GM12874 (cell line): ENCODE measurements around the gene SLIT3.

ENCODE experiments used
- TF ChIP-seq, protein P1 (sequence below): IDR thresholded peaks from 2 replicates; pipeline ENCODE4 v1.5.1; 2011; ENCODE audit warnings: low read depth, mild to moderate bottlenecking, control low read depth, low read length, moderate library complexity; ENCODE audit not compliant: insufficient read depth

Gene SLIT3

DNA sequence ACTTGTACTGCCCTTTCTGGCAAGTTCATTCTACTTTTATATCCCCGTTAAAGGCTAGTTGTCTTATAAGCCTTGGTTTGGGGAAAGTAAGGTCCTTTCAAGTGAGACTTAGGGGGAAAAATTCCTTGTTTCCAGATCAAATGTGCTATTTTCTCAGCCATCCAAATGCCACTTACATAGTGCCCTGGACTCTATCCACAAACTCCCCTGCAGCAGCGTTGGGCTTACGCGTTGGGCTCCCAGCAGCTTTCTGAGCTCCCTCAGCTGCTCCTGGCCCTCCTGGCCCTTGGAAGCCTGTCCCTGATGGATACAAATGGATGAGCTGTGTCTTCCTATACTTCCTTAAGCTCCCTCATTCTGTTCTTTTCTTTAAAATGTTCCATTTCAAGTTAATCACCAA, 442.6 kb downstream of the SLIT3 start:
- TF ChIP-seq, protein P1, sequence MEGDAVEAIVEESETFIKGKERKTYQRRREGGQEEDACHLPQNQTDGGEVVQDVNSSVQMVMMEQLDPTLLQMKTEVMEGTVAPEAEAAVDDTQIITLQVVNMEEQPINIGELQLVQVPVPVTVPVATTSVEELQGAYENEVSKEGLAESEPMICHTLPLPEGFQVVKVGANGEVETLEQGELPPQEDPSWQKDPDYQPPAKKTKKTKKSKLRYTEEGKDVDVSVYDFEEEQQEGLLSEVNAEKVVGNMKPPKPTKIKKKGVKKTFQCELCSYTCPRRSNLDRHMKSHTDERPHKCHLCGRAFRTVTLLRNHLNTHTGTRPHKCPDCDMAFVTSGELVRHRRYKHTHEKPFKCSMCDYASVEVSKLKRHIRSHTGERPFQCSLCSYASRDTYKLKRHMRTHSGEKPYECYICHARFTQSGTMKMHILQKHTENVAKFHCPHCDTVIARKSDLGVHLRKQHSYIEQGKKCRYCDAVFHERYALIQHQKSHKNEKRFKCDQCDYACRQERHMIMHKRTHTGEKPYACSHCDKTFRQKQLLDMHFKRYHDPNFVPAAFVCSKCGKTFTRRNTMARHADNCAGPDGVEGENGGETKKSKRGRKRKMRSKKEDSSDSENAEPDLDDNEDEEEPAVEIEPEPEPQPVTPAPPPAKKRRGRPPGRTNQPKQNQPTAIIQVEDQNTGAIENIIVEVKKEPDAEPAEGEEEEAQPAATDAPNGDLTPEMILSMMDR, result no peak

DNA sequence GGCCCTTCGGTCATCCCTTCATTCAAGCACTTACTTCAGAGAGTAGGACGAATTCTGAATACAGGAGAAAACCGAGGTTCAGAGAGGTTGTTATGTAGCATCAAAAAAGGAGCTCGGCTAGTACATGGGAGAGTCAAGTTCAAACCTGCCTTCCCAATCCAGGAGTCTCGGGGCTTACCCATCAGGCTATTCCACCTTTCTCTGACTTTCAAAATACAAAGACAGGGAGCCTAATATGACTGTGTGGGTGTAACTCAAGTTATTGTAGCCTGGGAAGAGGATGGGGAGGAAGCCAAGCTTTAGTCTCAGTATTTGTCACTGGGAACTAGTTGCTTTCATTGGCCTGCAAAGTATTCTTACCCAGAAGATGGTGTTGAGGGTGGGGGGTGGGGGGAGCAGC, 447.0 kb downstream of the SLIT3 start:
- TF ChIP-seq, protein P1, result no peak

DNA sequence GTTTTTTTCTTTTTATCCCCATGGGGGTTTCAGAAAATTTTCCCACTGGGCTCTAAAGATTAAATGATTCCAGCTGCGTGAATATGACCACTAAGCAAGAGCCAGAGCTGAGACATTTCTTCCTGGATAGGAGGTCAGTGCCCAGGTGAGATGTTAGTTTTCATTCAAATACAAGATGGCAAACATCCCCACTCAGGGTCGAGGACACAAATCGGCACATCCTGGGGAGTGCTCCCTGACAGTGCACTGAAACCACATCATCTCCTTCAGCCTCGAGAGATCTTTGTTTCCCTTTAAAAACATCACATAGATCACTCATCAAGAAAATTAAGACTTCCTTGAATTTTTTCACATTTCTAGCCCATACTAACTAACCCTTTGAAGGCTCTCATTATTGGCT, 448.6 kb downstream of the SLIT3 start:
- TF ChIP-seq, protein P1, result no peak

DNA sequence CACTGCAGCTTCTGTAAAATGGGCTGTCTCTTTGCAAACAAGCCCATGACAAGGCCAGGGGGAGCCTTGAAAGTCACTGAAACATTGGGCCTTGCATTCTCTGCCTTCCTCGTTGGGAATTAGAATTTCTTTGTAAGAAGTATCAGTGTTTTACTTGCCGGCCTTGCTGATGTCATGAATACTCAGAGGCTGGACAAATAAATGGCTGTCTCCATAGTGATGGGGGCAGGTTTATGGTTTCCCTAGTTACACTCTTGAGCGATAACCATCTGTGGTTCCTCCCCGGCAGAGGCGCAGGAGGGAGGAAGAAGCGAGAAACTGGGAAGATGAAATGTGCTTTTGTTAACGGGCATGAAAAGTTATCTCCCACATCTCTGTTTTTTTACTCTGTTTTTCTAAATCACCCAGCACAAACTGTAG, 449.0 kb downstream of the SLIT3 start:
- TF ChIP-seq, protein P1, result no peak

DNA sequence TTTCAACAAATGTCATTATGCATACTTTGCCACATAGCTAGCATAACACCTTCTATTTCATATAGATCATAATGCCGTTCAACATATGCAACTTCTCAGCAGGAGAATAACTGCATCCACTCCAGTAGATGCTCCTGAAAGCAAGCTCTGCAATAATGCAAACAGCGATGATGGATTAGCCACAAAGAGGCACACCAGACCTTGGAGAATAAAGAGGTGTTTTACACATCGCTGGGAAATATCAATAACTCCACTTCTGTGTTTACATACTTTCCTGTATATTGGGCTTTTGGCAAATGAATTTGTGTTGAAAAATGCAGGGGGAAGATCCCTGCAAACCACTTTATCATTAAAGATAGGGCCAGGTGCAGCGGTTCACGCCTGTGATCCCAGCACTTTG, 450.3 kb downstream of the SLIT3 start:
- TF ChIP-seq, protein P1, result no peak

DNA sequence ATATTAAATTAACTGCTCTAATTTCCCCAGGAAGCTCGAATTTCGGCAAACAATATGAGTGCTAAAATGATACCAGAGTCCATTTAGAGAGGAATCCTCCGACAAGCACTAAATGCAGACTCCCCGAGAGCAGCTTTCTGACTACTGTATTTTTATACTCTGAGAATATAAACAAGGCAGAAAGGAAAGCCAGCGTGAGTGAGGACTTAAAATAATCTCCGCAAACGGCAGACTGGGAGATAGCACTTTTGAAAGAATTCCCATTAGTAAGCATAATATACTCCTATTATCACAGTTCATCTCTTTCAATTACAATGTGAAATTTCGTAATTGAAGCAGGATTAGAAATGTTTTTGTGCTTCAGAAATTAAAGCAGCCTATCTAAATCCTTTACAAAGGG, 452.4 kb downstream of the SLIT3 start:
- TF ChIP-seq, protein P1, result no peak

DNA sequence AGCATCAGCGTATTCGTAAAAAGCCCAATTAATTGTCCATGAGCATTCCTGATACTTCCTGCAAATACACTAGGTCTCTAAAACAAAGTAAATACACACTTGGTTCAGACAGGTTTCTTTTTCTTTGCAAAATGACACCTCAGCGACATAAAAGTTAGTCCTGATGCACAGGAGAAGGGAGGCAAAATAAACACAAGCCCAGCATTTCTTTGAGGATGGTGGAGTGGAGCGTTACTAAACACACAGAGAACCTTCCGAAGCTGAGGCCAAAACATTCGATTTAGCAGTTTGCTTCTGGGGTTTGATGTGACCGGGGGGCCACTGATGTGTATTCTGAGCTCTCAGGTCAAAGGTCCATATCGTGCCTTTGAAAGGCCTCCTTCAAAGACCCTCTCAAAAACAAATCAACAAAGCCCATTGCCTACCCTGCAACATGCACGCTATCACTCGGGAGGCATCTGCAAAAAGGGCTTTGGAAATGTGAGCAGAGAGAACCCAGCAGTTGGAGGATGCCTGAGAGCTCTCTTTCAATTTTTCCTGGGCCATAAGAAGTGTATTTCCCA, 453.3 kb downstream of the SLIT3 start:
- TF ChIP-seq, protein P1, result no peak

DNA sequence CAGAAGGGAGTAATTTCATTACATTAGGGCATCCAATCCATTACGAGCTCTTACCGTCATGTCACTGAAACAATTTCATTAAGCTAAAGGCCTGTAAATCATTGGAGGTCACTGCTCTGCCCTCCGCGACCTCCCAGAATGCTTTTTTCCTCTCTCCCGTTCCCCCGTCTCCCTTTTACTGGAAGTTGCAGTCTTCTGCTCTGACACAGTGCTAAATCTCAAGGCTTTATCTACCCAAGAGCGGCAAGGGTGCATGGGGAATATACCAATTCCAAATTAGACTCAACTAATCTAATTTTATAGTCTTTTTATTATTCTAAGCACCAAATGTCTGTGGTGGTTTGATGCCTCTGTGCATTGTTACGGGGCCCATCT, 456.0 kb downstream of the SLIT3 start:
- TF ChIP-seq, protein P1, result no peak
